HEK293 (cell line): Measurements from ENCODE around the gene LGALS7.
A peak's percentile ranks its signal among the peaks of the same experiment; 100 is the strongest.

Source experiments
- CTCF ChIA-PET: fragments of 350-600 bp; formaldehyde crosslinking; extraction: SDS; loops from one replicate; lab custom pipeline; 2021; ENCODE audit warnings: antibody characterized with exemption; lab: Yijun Ruan, JAX
- POLR2A ChIA-PET: fragments of 300-600 bp; formaldehyde crosslinking; extraction: SDS; loops from one replicate; lab custom pipeline; 2020; ENCODE audit warnings: antibody characterized with exemption, inconsistent platforms; lab: Yijun Ruan, JAX
- H3K27ac ChIP-seq: fragments of 200-500 bp; sonication (Bioruptor generic); 2 replicates; pipeline ENCODE4 v1.5.1; 2014; ENCODE audit warnings: low read depth, low read length, control low read depth, inconsistent platforms; ENCODE audit errors: extremely low read depth
- H3K36me3 ChIP-seq, 2 experiments: fragments of 200-500 bp in 1 of 2; sonication (Bioruptor generic) in 1 of 2; 1 replicate in 1 of 2; 2 replicates in 1 of 2; pipeline ENCODE4 v1.5.1; 2014 to 2017; ENCODE audit warnings: inconsistent platforms in 2 of 2, low read length in 2 of 2; ENCODE audit not compliant: control insufficient read depth in 2 of 2, insufficient read depth in 1 of 2
- H3K4me1 ChIP-seq: fragments of 200-500 bp; sonication (Bioruptor generic); 2 replicates; pipeline ENCODE4 v1.5.1; 2014; ENCODE audit warnings: mild to moderate bottlenecking, low read length, inconsistent platforms; ENCODE audit not compliant: control insufficient read depth, insufficient read depth
- H3K4me3 ChIP-seq: 2 replicates; pipeline ENCODE4 v1.5.1; 2011; ENCODE audit warnings: low read depth, mild to moderate bottlenecking, control low read depth, low read length, moderate library complexity
- H3K9me3 ChIP-seq: fragments of 200-500 bp; sonication (Bioruptor generic); 2 replicates; pipeline ENCODE4 v1.5.1; 2014; ENCODE audit warnings: low read depth, low read length, inconsistent platforms; ENCODE audit not compliant: control insufficient read depth, insufficient read depth
- KLF10 ChIP-seq: fragments of 450-650 bp; IDR thresholded peaks from 2 replicates; pipeline ENCODE4 v1.5.1; 2018; ENCODE audit warnings: missing biosample characterization, mild to moderate bottlenecking, missing genetic modification characterization
- KLF8 ChIP-seq: fragments of 450-650 bp; formaldehyde crosslinking; IDR thresholded peaks from 2 replicates; pipeline ENCODE4 v1.5.1; 2016; ENCODE audit warnings: missing biosample characterization, missing genetic modification characterization
- MEIS1 ChIP-seq: sonication (generic); formaldehyde crosslinking; IDR thresholded peaks from 2 replicates; pipeline ENCODE4 v1.8.1; 2022; ENCODE audit warnings: missing genetic modification reagents, mild to moderate bottlenecking, borderline replicate concordance
- SALL2 ChIP-seq: fragments of 450-650 bp; formaldehyde crosslinking; IDR thresholded peaks from 2 replicates; pipeline ENCODE4 v1.5.0; 2017; ENCODE audit warnings: missing biosample characterization, mild to moderate bottlenecking, missing genetic modification characterization, borderline replicate concordance
- TCF7L2 ChIP-seq: IDR thresholded peaks from 2 replicates; pipeline ENCODE4 v1.6.1; 2011; ENCODE audit warnings: low read depth, mild to moderate bottlenecking, inconsistent platforms, low read length, moderate library complexity, borderline replicate concordance
- WT1 ChIP-seq: fragments of 450-650 bp; formaldehyde crosslinking; IDR thresholded peaks from 2 replicates; pipeline ENCODE4 v1.5.1; 2016; ENCODE audit warnings: missing biosample characterization, missing genetic modification characterization
- ZBTB17 ChIP-seq: fragments of 450-650 bp; formaldehyde crosslinking; IDR thresholded peaks from 2 replicates; pipeline ENCODE4 v1.5.1; 2016; ENCODE audit warnings: missing biosample characterization, missing genetic modification characterization
- ZNF10 ChIP-seq: fragments of 450-650 bp; formaldehyde crosslinking; IDR thresholded peaks from 2 replicates; pipeline ENCODE4 v1.5.1; 2017; ENCODE audit warnings: missing biosample characterization, missing genetic modification characterization
- ZNF292 ChIP-seq: fragments of 450-650 bp; formaldehyde crosslinking; IDR thresholded peaks from 2 replicates; pipeline ENCODE4 v1.5.1; 2016; ENCODE audit warnings: low read depth, missing biosample characterization, missing genetic modification characterization, borderline replicate concordance
- ZNF366 ChIP-seq: fragments of 450-650 bp; formaldehyde crosslinking; conservative IDR thresholded peaks from 2 replicates; pipeline ENCODE4 v1.5.1; 2016; ENCODE audit warnings: missing biosample characterization, missing genetic modification characterization
- ZNF548 ChIP-seq: fragments of 450-650 bp; formaldehyde crosslinking; IDR thresholded peaks from 2 replicates; pipeline ENCODE4 v1.5.1; 2016; ENCODE audit warnings: missing biosample characterization, missing genetic modification characterization
- ZNF560 ChIP-seq: fragments of 450-650 bp; formaldehyde crosslinking; IDR thresholded peaks from 2 replicates; pipeline ENCODE4 v1.5.1; 2017; ENCODE audit warnings: missing biosample characterization, missing genetic modification characterization, borderline replicate concordance
- TF ChIP-seq, protein P1 (sequence below): fragments of 450-650 bp; formaldehyde crosslinking; IDR thresholded peaks from 2 replicates; pipeline ENCODE4 v1.5.1; 2017; ENCODE audit warnings: missing biosample characterization, missing genetic modification characterization
- TF ChIP-seq, protein P2 (sequence below): fragments of 450-650 bp; formaldehyde crosslinking; IDR thresholded peaks from 2 replicates; pipeline ENCODE4 v1.5.1; 2016; ENCODE audit warnings: missing biosample characterization, missing genetic modification characterization
- TF ChIP-seq, protein P3 (sequence below): fragments of 450-650 bp; formaldehyde crosslinking; IDR thresholded peaks from 2 replicates; pipeline ENCODE4 v1.5.1; 2016; ENCODE audit warnings: missing biosample characterization, missing genetic modification characterization, low read depth
- TF ChIP-seq, protein P4 (sequence below): fragments of 450-650 bp; formaldehyde crosslinking; IDR thresholded peaks from 2 replicates; pipeline ENCODE4 v1.5.1; 2016; ENCODE audit warnings: missing biosample characterization, missing genetic modification characterization
- TF ChIP-seq, protein P5 (sequence below): fragments of 450-650 bp; formaldehyde crosslinking; IDR thresholded peaks from 2 replicates; pipeline ENCODE4 v1.5.1; 2016; ENCODE audit warnings: missing biosample characterization, missing genetic modification characterization
- TF ChIP-seq, protein P6 (sequence below): fragments of 450-650 bp; formaldehyde crosslinking; conservative IDR thresholded peaks from 2 replicates; pipeline ENCODE4 v1.5.1; 2016; ENCODE audit warnings: low read depth, missing biosample characterization, missing genetic modification characterization

LGALS7 gene

DNA sequence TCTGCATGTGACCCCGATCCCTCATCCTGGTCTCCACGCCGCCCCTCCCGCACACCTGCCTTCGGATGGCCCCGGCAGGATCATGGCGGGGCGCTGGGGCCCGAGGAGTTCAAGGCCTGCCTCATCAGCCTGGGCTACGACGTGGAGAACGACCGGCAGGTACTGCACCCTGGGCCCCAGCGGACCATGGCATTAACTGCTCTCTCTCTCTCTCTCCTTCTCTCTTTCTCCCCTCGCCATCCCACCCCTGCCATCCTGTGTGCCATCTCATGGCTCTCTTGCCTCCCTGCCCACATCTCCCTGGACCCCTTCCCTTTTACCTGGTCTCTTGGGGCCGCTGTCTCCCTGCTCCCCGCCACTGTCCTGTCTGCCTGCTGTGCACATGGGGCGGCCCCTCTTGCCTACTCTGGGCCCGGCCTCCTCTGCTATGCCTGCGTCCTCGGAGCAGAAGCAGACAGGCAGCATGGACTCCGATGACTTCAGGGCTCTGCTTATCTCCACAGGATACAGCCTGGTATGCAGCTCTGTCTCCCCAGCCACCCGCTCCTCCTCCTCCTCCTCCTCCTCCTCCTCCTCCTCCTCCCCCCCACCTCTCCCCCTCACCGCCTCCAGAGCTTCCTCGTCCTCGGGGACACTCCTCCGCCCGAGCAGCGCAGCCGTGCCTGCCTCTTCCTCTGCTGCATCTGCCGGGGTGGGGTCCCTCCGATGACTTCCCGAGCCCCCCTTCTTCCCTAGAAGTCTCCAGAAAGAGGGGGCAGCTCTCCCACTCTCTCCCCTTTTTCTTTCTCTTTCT lies 45.3 kb downstream of the LGALS7 start (continued):
- TF ChIP-seq, protein P1, sequence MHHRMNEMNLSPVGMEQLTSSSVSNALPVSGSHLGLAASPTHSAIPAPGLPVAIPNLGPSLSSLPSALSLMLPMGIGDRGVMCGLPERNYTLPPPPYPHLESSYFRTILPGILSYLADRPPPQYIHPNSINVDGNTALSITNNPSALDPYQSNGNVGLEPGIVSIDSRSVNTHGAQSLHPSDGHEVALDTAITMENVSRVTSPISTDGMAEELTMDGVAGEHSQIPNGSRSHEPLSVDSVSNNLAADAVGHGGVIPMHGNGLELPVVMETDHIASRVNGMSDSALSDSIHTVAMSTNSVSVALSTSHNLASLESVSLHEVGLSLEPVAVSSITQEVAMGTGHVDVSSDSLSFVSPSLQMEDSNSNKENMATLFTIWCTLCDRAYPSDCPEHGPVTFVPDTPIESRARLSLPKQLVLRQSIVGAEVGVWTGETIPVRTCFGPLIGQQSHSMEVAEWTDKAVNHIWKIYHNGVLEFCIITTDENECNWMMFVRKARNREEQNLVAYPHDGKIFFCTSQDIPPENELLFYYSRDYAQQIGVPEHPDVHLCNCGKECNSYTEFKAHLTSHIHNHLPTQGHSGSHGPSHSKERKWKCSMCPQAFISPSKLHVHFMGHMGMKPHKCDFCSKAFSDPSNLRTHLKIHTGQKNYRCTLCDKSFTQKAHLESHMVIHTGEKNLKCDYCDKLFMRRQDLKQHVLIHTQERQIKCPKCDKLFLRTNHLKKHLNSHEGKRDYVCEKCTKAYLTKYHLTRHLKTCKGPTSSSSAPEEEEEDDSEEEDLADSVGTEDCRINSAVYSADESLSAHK = no peak
- TF ChIP-seq ZNF560 (no peak), KLF10 (no peak), ZBTB17 (peak; percentile 40; the same call in 1 of the 2 replicates), MEIS1 (CRISPR knock-in tag) (no peak), WT1 (no peak), ZNF292 (tag by site-specific recombination) (no peak), SALL2 (0 out of 2 replicates have a peak, but pooled peaks have one; percentile 28), ZNF366 (tag by site-specific recombination) (peak; percentile 67), ZNF548 (tag by site-specific recombination) (no peak), KLF8 (tag by site-specific recombination) (0 out of 2 replicates have a peak, but pooled peaks have one; percentile 15)
- TF ChIP-seq, protein P2, sequence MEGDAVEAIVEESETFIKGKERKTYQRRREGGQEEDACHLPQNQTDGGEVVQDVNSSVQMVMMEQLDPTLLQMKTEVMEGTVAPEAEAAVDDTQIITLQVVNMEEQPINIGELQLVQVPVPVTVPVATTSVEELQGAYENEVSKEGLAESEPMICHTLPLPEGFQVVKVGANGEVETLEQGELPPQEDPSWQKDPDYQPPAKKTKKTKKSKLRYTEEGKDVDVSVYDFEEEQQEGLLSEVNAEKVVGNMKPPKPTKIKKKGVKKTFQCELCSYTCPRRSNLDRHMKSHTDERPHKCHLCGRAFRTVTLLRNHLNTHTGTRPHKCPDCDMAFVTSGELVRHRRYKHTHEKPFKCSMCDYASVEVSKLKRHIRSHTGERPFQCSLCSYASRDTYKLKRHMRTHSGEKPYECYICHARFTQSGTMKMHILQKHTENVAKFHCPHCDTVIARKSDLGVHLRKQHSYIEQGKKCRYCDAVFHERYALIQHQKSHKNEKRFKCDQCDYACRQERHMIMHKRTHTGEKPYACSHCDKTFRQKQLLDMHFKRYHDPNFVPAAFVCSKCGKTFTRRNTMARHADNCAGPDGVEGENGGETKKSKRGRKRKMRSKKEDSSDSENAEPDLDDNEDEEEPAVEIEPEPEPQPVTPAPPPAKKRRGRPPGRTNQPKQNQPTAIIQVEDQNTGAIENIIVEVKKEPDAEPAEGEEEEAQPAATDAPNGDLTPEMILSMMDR = no peak

DNA sequence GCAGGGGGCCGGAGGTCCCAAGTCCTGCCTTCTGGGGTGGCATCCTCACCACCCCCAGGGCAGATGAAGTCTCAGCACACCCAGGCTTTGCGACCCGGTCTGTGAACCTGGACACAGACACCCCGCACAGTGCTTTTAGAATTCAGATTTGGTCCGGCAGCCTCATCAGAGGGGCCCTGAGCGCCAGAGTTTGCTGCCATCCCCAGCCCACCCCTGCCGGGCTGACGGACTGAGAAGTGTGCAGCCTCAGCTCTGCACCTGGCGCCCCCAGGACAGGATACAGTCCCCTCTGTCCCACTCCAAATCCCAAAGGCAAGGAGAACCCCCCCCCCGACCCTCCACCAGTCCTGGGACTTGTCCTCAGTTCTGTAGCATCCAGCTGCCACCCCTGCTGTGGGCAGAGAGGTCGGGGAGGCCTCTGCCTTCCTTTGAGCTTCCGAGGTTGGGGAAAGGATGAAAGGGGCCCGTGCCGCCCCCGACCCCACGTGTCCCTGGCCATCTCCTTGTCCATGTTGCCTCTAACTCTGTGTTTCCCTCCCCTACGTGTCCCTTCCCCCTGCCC lies 45.9 kb downstream of the LGALS7 start:
- H3K9me3 ChIP-seq = no peaks in the 10 kb centered on the region
- TF ChIP-seq ZNF10 = no peak
- TF ChIP-seq, protein P3, sequence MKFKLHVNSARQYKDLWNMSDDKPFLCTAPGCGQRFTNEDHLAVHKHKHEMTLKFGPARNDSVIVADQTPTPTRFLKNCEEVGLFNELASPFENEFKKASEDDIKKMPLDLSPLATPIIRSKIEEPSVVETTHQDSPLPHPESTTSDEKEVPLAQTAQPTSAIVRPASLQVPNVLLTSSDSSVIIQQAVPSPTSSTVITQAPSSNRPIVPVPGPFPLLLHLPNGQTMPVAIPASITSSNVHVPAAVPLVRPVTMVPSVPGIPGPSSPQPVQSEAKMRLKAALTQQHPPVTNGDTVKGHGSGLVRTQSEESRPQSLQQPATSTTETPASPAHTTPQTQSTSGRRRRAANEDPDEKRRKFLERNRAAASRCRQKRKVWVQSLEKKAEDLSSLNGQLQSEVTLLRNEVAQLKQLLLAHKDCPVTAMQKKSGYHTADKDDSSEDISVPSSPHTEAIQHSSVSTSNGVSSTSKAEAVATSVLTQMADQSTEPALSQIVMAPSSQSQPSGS (tag by site-specific recombination) = no peak
- TF ChIP-seq, protein P4, sequence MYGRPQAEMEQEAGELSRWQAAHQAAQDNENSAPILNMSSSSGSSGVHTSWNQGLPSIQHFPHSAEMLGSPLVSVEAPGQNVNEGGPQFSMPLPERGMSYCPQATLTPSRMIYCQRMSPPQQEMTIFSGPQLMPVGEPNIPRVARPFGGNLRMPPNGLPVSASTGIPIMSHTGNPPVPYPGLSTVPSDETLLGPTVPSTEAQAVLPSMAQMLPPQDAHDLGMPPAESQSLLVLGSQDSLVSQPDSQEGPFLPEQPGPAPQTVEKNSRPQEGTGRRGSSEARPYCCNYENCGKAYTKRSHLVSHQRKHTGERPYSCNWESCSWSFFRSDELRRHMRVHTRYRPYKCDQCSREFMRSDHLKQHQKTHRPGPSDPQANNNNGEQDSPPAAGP = no peak
- TF ChIP-seq, protein P5, sequence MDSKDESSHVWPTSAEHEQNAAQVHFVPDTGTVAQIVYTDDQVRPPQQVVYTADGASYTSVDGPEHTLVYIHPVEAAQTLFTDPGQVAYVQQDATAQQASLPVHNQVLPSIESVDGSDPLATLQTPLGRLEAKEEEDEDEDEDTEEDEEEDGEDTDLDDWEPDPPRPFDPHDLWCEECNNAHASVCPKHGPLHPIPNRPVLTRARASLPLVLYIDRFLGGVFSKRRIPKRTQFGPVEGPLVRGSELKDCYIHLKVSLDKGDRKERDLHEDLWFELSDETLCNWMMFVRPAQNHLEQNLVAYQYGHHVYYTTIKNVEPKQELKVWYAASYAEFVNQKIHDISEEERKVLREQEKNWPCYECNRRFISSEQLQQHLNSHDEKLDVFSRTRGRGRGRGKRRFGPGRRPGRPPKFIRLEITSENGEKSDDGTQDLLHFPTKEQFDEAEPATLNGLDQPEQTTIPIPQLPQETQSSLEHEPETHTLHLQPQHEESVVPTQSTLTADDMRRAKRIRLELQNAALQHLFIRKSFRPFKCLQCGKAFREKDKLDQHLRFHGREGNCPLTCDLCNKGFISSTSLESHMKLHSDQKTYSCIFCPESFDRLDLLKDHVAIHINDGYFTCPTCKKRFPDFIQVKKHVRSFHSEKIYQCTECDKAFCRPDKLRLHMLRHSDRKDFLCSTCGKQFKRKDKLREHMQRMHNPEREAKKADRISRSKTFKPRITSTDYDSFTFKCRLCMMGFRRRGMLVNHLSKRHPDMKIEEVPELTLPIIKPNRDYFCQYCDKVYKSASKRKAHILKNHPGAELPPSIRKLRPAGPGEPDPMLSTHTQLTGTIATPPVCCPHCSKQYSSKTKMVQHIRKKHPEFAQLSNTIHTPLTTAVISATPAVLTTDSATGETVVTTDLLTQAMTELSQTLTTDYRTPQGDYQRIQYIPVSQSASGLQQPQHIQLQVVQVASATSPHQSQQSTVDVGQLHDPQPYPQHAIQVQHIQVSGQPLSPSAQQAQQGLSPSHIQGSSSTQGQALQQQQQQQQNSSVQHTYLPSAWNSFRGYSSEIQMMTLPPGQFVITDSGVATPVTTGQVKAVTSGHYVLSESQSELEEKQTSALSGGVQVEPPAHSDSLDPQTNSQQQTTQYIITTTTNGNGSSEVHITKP (tag by site-specific recombination) = peak; percentile 48
- TF ChIP-seq TCF7L2 = no peak
- TF ChIP-seq, protein P6, sequence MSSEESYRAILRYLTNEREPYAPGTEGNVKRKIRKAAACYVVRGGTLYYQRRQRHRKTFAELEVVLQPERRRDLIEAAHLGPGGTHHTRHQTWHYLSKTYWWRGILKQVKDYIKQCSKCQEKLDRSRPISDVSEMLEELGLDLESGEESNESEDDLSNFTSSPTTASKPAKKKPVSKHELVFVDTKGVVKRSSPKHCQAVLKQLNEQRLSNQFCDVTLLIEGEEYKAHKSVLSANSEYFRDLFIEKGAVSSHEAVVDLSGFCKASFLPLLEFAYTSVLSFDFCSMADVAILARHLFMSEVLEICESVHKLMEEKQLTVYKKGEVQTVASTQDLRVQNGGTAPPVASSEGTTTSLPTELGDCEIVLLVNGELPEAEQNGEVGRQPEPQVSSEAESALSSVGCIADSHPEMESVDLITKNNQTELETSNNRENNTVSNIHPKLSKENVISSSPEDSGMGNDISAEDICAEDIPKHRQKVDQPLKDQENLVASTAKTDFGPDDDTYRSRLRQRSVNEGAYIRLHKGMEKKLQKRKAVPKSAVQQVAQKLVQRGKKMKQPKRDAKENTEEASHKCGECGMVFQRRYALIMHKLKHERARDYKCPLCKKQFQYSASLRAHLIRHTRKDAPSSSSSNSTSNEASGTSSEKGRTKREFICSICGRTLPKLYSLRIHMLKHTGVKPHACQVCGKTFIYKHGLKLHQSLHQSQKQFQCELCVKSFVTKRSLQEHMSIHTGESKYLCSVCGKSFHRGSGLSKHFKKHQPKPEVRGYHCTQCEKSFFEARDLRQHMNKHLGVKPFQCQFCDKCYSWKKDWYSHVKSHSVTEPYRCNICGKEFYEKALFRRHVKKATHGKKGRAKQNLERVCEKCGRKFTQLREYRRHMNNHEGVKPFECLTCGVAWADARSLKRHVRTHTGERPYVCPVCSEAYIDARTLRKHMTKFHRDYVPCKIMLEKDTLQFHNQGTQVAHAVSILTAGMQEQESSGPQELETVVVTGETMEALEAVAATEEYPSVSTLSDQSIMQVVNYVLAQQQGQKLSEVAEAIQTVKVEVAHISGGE (tag by site-specific recombination) = no peak
- TF ChIP-seq, all 188 proteins: peak for 1
- Histone ChIP-seq H3K36me3 (peaks cover 83 to 84% of the 10 kb centered on the region in 2 experiments), H3K4me3 (no peak overlapping the region), H3K4me1 (no peaks in the 10 kb centered on the region), H3K27ac (0 out of 2 replicates have a peak overlapping the region, but pooled peaks have one; percentile 24)
- CTCF ChIA-PET = interaction anchor here (0.5 to 1.1 kb wide), 3 partner anchors 74 to 203 kb away, joined by 3 read pairs; partner anchors contain the start of genes MRPS12 and SARS2
- POLR2A ChIA-PET = interaction anchor here (0.7 to 2.0 kb wide), 2 partner anchors 89 to 203 kb away, joined by 3 to 5 read pairs; partner anchors contain the start of genes MRPS12 and SARS2
